H1 (cell line): ENCODE measurements around the gene PTPRD. TPM values are rescaled to one million over a fixed set of nuclear protein-coding genes. Genes with fewer than 3 reads are reported as not detected.

ENCODE experiments used
- RFX5 ChIP-seq: IDR thresholded peaks from 2 replicates; pipeline ENCODE4 v1.6.1; 2011; ENCODE audit warnings: low read depth, low read length, improper control_type of control experiment, borderline replicate concordance
- polyA plus RNA-seq, 7 experiments: library from polyadenylated mRNA; depleted of rRNA in 3 of 7; stranded (reverse) in 5 of 7; unstranded in 2 of 7; fragments of >200 nt in 5 of 7; fragments of 200-250 nt in 2 of 7; gene quantifications; 1 replicate in 5 of 7; 2 replicates in 1 of 7; 4 replicates in 1 of 7; pipeline versions ENCODE4 v1.2.1 to v1.2.3, GENCODE V29; 2011 to 2013; ENCODE audit warnings: missing spikeins in 2 of 7, mixed read lengths in 2 of 7
- total RNA-seq: library from RNA; stranded (reverse); fragmentation: NEBNext Ultra II Directional; extraction: Animal tissue kit (Norgen Biotek cat#: 25700); gene quantifications from 2 replicates; pipeline ENCODE4 v1.2.1, GENCODE V29; 2021

The PTPRD gene
- total and polyA plus RNA-seq, 2 of the 8 experiments (the other 6 are each of a cell fraction or from before 2014, with no cell fraction given): 17.2 to 77.0 TPM

DNA sequence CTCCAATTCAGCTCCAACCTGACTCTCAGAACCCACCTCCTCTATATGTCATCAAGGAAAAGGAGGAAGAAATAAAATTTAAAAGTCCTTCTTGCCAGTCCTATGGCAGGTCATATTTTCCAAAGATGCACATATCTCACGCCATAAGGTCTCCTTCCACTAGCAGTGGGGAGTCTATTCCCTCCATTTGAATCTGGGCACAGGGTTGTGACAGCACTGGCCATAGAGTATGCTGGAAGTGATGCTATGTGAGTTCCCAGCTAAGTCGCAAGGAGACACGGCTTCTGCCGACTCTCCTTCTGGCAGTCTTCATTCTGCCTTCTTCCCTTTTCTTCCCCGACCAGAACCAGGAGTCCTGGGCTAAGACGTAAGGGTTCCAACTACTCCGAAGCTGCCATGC, 1929.3 kb downstream of the PTPRD start (continued):
- TF ChIP-seq RFX5: no peak
